Measurements from ENCODE around the gene SMG6.

The SMG6 gene

GRCh38 chr17:2089021-2089422 lies 214.6 kb downstream of the SMG6 start:
- Mint-ChIP-seq H3K27me3 (no peaks in the 10 kb centered on the region), H3K36me3 (ENCODE audit: insufficient read depth) (peaks cover 15% of the 10 kb centered on the region), H3K9me3 (no peaks in the 10 kb centered on the region), H3K27ac (peak overlapping the region; percentile 91 to 93), H3K4me1 (ENCODE audit: low read depth in 2 of 2) (peaks cover 50 to 55% of the 10 kb centered on the region in 2 donors), H3K4me3 (peak overlapping the region; percentile 79 to 86)
- DNase-seq (no peak), ATAC-seq (replicated peaks) (peak; percentile 19)

- Mint-ChIP-seq H3K4me1 (ENCODE audit: low read depth in 2 of 2) (peaks cover 50 to 55% of the 10 kb centered on the region in 2 donors), H3K27me3 (no peaks in the 10 kb centered on the region), H3K4me3 (peak overlapping the region; percentile 79 to 86), H3K36me3 (ENCODE audit: insufficient read depth) (peaks cover 17% of the 10 kb centered on the region), H3K9me3 (no peaks in the 10 kb centered on the region), H3K27ac (peak overlapping the region; percentile 91 to 93)
- DNase-seq, result peak; percentile 23 to 39 (median 33)
- ATAC-seq (replicated peaks), result peak; percentile 69
These were observed 215.9 kb downstream of the SMG6 start for GRCh38 chr17:2087597-2088211.

GRCh38 chr17:2086306-2086705 lies 217.3 kb downstream of the SMG6 start:
- H3K27ac Mint-ChIP-seq, result peak overlapping the region; percentile 81 to 91
- no peaks in the 10 kb centered on the region for H3K9me3 Mint-ChIP-seq
- no peak overlapping the region for H3K4me3 Mint-ChIP-seq
- peaks cover 50 to 57% of the 10 kb centered on the region in 2 donors for H3K4me1 Mint-ChIP-seq (ENCODE audit: low read depth in 2 of 2)
- peaks cover 23% of the 10 kb centered on the region for H3K36me3 Mint-ChIP-seq (ENCODE audit: insufficient read depth)
- DNase-seq (no peak), ATAC-seq (replicated peaks) (no peak)
- no peaks in the 10 kb centered on the region for H3K27me3 Mint-ChIP-seq

- no peak for ATAC-seq (replicated peaks)
- no peaks in the 10 kb centered on the region for H3K9me3 Mint-ChIP-seq
- H3K4me3 Mint-ChIP-seq, result no peak overlapping the region
- H3K27me3 Mint-ChIP-seq, result no peaks in the 10 kb centered on the region
- peaks cover 46 to 52% of the 10 kb centered on the region in 2 donors for H3K4me1 Mint-ChIP-seq (ENCODE audit: low read depth in 2 of 2)
- H3K36me3 Mint-ChIP-seq (ENCODE audit: insufficient read depth), result peaks cover 28% of the 10 kb centered on the region
- peak overlapping the region in 1 of 2 donors; percentile 81 for H3K27ac Mint-ChIP-seq
- no peak for DNase-seq
These were observed 218.0 kb downstream of the SMG6 start for GRCh38 chr17:2085648-2085949.

GRCh38 chr17:2084766-2085647 lies 218.6 kb downstream of the SMG6 start:
- H3K27me3 Mint-ChIP-seq, result no peaks in the 10 kb centered on the region
- ATAC-seq (replicated peaks), result no peak
- H3K36me3 Mint-ChIP-seq (ENCODE audit: insufficient read depth), result peaks cover 30% of the 10 kb centered on the region
- no peak for DNase-seq
- H3K9me3 Mint-ChIP-seq, result no peaks in the 10 kb centered on the region
- H3K4me3 Mint-ChIP-seq, result no peak overlapping the region
- peak overlapping the region; percentile 8 to 84 for H3K27ac Mint-ChIP-seq
- H3K4me1 Mint-ChIP-seq (ENCODE audit: low read depth in 2 of 2), result peaks cover 41 to 48% of the 10 kb centered on the region in 2 donors

GRCh38 chr17:2084036-2084765 lies 219.4 kb downstream of the SMG6 start:
- H3K36me3 Mint-ChIP-seq (ENCODE audit: insufficient read depth), result peaks cover 33% of the 10 kb centered on the region
- H3K4me1 Mint-ChIP-seq (ENCODE audit: low read depth in 2 of 2), result peaks cover 35 to 42% of the 10 kb centered on the region in 2 donors
- H3K4me3 Mint-ChIP-seq, result no peak overlapping the region
- H3K9me3 Mint-ChIP-seq, result no peaks in the 10 kb centered on the region
- no peaks in the 10 kb centered on the region for H3K27me3 Mint-ChIP-seq
- DNase-seq (no peak), ATAC-seq (replicated peaks) (no peak)
- peak overlapping the region; percentile 8 to 84 for H3K27ac Mint-ChIP-seq

GRCh38 chr17:2083613-2084035 lies 220.0 kb downstream of the SMG6 start:
- H3K36me3 Mint-ChIP-seq (ENCODE audit: insufficient read depth), result peaks cover 37% of the 10 kb centered on the region
- H3K4me3 Mint-ChIP-seq, result no peak overlapping the region
- ATAC-seq (replicated peaks), result peak; percentile 31
- peaks cover 30 to 36% of the 10 kb centered on the region in 2 donors for H3K4me1 Mint-ChIP-seq (ENCODE audit: low read depth in 2 of 2)
- H3K9me3 Mint-ChIP-seq, result no peaks in the 10 kb centered on the region
- no peak for DNase-seq
- H3K27me3 Mint-ChIP-seq, result no peaks in the 10 kb centered on the region
- H3K27ac Mint-ChIP-seq, result peak overlapping the region; percentile 8 to 84

- DNase-seq (no peak), ATAC-seq (replicated peaks) (no peak)
- Mint-ChIP-seq H3K36me3 (ENCODE audit: insufficient read depth) (peaks cover 39% of the 10 kb centered on the region), H3K4me3 (no peak overlapping the region), H3K27ac (peak overlapping the region; percentile 51 to 72), H3K27me3 (no peaks in the 10 kb centered on the region), H3K4me1 (ENCODE audit: low read depth in 2 of 2) (peaks cover 17 to 23% of the 10 kb centered on the region in 2 donors), H3K9me3 (no peaks in the 10 kb centered on the region)
These were observed 221.4 kb downstream of the SMG6 start for GRCh38 chr17:2082003-2082781.

- Mint-ChIP-seq H3K9me3 (no peaks in the 10 kb centered on the region), H3K4me1 (ENCODE audit: low read depth in 2 of 2) (peaks cover 10 to 23% of the 10 kb centered on the region in 2 donors), H3K36me3 (ENCODE audit: insufficient read depth) (peaks cover 39% of the 10 kb centered on the region), H3K4me3 (no peak overlapping the region), H3K27ac (peak overlapping the region in 1 of 2 donors; percentile 72), H3K27me3 (no peaks in the 10 kb centered on the region)
- ATAC-seq (replicated peaks) (no peak), DNase-seq (no peak)
These were observed 222.0 kb downstream of the SMG6 start for GRCh38 chr17:2081564-2081963.

GRCh38 chr17:2077040-2077439 lies 226.5 kb downstream of the SMG6 start:
- Mint-ChIP-seq H3K27me3 (no peaks in the 10 kb centered on the region), H3K27ac (no peak overlapping the region), H3K36me3 (ENCODE audit: insufficient read depth) (peaks cover 34% of the 10 kb centered on the region), H3K4me1 (ENCODE audit: low read depth in 2 of 2) (peaks cover 5% of the 10 kb centered on the region in 2 donors), H3K4me3 (no peak overlapping the region), H3K9me3 (no peaks in the 10 kb centered on the region)
- no peak for ATAC-seq (replicated peaks)
- DNase-seq, result no peak

- Mint-ChIP-seq H3K9me3 (no peaks in the 10 kb centered on the region), H3K4me3 (no peak overlapping the region), H3K4me1 (ENCODE audit: low read depth in 2 of 2) (peaks cover 1 to 4% of the 10 kb centered on the region in 2 donors), H3K27ac (no peak overlapping the region), H3K36me3 (ENCODE audit: insufficient read depth) (peaks cover 29% of the 10 kb centered on the region), H3K27me3 (no peaks in the 10 kb centered on the region)
- DNase-seq (no peak), ATAC-seq (replicated peaks) (no peak)
These were observed 227.2 kb downstream of the SMG6 start for GRCh38 chr17:2076087-2076984.

- H3K9me3 Mint-ChIP-seq, result no peaks in the 10 kb centered on the region
- no peak overlapping the region for H3K27ac Mint-ChIP-seq
- DNase-seq (no peak), ATAC-seq (replicated peaks) (no peak)
- H3K4me1 Mint-ChIP-seq (ENCODE audit: low read depth in 2 of 2), result peaks cover 10 to 13% of the 10 kb centered on the region in 2 donors
- no peak overlapping the region for H3K4me3 Mint-ChIP-seq
- H3K36me3 Mint-ChIP-seq (ENCODE audit: insufficient read depth), result peaks cover 27% of the 10 kb centered on the region
- no peaks in the 10 kb centered on the region for H3K27me3 Mint-ChIP-seq
These were observed 228.1 kb downstream of the SMG6 start for GRCh38 chr17:2075336-2076086.

All from effector memory CD8-positive, alpha-beta T cell (primary cell).